GM19351 (cell line): ENCODE data around the gene AUTS2.
A peak's percentile ranks its signal among the peaks of the same experiment; 100 is the strongest.

ENCODE experiments used
- ATAC-seq: cut with Tn5 transposase; IDR thresholded peaks from one replicate; pipeline ENCODE4 v1.9.1; 2021; ENCODE audit warnings: mild to moderate bottlenecking, moderate library complexity; ENCODE audit not compliant: unreplicated experiment

The AUTS2 gene

DNA sequence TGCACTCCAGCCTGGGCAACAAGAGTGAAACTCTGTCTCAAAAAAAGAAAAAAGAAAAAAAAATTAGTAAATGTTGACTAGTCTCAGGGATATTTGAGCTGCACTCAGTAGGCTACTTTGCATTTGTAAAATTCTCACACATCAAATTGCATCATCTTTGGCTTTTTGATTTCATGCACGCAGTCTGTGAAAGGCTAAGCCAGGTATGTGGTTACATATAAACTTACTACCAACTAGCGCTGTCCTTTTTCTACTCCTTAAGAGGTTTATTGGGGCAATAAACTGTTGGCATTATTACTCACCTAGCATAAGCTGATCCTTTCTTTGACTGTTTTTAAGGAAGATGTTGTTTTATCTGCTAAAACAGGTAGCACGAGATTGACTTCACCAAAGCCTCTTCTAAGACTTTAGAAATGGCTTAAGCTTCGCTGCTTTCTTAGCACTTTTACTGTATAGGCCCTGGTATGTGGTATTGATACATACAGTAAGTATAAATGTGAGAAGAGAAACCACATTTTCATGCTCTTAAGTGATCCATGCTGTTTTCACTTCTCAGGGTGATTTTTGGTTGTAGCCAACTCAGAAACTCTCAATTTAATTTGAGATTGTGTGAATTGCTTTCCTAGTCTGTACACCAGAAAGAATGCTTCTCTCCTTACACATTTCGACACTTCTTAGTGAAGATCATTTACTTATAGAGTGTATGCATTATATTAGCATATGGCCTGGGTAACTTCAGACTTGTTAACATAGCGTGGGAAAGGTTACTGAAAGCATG lies 323.9 kb downstream of the AUTS2 start:
- ATAC-seq, result peak; percentile 92

DNA sequence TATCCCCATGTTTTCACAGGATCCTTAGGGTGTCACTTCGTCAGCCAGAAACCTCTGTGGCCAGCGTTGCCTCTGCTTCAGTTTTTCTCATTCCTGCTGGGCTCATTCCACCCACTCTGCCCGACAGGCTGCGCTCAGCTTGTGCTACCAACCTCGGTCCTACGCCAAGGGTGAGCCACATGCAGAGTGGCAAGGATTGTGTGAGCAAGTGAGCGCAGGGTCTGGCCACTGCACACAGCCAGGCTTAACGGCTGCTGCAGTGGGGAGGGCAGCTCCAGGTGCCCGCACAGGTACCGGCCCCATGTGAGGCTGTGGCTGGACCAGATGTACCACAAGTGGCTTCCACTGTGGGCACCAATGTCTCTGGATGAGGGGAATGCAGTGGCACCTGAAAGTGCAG lies 329.2 kb downstream of the AUTS2 start:
- no peak for ATAC-seq

DNA sequence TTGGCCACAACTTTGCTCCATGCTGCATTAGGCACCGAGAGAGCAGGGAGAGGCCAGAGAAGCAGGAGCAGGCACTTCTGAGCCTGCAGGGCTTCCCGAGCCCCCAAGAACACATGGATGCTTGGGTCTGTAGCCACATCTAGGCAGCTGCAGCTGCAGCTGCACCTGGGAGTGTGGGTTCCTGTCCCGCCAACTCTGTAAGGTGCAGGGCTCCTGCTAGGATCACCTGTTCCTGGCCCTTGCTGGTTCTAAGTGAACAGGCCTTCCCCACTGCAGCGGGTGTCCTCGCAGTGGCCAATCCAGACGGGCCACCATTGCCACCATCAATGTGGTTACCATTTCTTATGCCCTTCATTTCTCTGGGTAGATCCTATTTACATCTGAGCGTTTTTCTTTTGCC lies 330.3 kb downstream of the AUTS2 start:
- no peak for ATAC-seq

DNA sequence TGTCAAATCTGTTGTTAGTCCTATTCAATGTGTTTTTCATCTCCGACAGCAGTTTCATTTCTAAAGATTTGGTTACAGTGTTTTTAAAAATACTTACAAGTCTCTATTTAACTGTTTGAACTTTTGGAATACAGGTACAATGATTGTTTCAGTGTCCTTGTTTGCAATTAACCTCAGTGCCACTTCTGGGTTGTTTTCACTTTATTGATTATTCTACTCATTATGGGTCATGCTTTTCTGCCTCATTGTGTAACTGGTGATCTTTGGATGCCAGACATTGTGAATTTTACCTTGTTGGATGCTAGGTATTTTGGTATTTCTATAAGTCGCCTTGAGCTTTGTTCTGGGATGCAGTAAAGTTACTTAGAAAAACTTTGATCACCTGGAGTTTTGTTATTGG lies 331.3 kb downstream of the AUTS2 start:
- no peak for ATAC-seq

DNA sequence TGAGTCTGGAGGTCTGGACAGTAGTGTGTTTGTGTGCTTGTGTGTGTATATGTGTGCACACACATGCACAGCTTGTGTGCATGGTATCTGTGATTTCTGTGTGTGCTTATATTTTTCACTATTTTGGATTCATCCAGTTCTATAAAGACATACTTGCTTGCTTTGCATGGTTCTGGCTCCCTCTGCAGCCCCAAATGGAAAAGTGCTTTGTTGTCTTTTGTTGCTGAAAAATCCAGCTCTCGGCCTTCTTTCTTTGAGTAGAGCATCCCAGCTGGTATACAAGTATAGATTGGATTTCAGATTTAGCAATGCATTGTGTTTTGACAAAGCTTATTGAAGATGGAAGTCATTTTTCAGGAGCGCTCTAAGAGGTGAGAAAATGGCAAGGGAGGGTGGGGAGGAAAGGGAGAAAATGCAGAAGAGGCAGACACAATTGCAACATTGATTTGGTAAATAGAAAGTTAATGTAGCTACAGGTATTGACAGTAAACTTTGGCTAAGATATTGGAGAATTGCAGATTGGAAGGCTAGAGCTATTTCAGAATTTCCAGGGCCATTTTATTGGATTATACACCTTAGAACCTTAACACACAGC lies 333.9 kb downstream of the AUTS2 start:
- ATAC-seq, result no peak

DNA sequence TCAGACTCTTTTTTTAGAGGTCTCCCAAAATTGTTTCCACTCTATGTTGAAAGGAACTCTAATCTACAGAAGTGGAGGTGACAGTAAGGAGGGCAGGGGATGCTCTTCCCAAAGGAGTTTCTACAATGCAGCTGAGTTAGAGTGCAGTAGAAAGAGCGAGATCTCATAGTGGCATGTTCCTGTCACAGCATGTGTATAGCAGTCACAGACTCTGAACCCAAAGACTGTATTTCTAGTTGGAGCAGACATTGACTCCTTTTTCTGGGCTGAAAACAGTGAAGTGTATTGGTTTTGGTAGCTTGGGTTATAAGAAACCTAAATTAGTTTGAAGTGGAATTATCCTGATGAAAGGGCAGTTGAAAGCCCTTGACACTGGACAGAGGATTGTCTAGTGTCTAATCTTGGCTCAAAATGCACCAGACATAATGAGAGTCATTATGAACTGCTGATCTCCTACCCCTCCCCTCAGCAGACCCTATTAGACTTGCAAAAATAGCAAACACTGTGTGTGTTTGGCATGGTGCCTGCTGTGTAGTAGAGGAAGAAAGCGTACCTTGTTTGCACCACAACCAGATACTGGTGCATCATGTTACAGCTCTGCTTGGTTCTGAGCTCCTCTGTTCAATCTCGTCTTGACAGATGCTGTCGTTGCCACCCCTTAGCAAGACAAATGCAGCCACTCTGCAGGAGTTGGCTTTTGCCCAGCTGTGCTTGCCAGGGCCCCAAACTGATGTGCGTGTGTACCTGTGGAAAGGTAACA lies 336.0 kb downstream of the AUTS2 start:
- no peak for ATAC-seq

DNA sequence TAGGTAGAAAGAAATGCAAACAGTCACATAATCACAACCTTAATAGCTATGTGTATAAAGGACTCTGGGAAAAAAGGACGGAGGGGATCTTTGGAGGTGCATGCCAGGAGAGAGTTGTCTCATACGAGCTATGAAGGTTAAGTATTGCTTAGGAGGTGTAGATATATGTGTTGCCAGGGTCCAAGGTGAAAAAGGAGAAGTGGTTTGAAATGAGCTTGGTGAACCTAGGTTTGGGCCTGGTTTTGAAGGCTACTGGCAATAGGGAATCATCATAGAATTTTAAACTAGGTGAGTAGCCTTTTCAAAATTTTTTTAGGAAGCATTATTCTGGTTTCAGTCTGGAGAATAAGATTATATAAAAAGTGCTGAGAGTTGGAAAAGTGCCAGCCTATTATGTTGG lies 336.8 kb downstream of the AUTS2 start:
- ATAC-seq, result no peak

DNA sequence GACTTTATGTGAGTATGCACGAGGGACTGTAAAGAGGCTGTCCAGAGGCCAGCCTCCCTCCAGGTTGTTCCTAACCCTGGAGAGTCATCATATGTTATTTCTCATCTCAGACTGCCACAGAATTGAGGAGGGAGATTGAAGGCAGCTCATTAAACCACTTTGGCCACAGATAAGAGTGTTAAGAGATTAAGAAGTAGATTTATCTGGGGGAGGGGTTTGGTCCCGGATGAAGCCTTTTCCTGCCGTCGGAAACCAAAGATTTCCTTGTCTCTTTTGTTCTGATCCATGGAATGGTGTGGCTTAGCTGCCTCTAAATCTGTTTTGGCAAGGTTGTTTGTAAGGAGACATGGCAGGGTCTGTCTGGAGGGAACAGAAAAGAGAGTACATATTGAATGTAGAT lies 338.8 kb downstream of the AUTS2 start:
- ATAC-seq, result no peak

DNA sequence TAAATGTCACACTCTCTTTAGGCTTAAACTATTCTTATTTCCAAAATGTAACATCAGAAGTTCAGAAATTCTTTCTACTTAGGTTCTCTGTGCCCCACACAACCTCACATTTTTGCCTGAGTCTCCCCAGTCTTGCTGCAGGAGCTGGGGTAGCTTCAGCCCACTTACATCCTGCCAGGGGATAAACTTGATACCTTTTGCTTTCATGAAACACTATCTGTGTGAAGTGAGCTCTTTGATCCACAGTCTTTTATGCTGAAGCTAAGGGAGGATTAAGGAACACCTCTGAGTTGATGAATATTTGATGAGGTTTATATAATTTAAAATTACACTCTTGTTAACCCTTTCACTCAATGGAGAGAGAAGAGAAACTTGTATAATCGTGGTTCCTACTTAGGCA lies 341.0 kb downstream of the AUTS2 start:
- no peak for ATAC-seq

DNA sequence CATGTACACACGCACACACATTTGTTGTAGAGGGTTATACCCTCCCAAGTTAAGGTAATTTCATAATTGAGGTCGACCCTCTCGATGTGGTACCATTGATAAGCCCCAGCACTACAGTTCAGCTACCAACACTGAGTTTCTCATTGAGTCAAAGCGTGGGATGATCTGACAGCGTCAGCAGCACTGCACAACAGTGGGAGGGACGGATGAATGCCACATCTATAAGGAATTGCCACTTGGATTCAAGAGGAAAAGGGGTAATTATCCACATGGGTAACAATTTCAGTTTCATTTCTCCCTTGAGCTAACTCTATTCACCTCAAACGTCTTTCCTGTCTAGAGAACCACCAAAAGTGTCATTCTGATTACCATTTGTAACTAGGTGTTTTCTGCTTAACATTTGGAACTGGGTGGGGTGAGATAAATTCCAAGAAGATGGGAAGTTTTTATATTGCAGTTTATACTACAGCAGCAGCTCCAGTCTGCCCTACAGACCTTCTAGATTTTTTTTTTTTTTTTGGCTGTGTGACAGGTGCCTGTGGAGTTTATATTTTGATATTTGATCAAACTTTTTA lies 342.9 kb downstream of the AUTS2 start:
- no peak for ATAC-seq

DNA sequence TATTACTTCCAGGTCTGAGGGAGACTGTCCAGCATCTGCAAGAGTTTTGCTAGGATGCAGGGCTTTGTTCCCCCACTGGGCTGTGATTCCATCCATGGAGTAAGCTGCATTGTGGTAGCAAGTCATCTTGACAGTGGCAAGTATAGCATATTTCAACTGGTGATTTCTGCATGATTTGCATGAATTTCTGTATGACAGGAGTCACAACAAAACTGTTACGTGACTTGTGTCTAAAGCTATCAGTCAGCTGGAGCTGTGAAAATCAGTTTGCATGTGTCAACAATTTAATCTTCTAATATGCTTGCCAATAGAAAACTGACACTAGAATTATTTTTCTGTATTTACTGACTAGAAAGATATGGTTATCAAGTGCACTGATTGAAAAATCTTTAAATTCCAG lies 344.3 kb downstream of the AUTS2 start:
- no peak for ATAC-seq

DNA sequence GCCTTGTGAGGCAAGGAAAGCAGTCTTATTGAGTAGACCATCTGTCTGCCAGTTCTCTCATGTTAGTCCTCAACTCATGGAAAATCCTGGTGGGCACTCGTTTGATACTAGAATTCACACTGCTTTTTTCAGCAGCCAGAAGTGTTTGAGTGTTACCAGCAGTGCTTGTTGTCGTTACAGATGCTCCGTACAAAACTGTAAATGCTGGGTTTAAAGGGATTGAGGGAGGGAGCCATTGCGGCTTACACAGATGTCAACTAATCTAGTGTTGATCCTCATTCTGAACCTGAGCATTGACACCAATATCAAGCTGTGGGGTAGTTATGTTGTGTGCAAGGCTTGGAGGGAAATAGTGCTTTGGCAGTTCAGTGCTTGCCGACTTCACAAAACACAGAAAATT lies 348.6 kb downstream of the AUTS2 start:
- ATAC-seq, result no peak

DNA sequence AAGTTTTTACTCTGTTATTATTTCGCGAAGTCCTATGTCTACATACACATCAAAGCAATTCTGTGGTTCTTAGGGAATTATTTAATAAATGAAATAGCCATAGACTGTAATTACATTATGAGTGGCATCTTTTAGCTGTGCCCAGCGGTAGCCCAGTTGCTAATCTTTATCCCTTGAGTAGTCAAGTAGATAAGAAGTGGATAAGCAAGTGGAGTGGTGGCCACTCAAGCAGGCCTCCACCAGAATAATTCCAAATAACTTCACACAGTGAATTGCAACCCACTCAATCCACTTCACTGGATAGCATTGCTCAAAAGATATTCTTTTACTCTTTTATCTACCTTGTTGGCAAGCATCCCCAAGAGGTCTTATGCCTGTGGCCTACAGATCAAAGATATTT lies 349.7 kb downstream of the AUTS2 start:
- no peak for ATAC-seq

DNA sequence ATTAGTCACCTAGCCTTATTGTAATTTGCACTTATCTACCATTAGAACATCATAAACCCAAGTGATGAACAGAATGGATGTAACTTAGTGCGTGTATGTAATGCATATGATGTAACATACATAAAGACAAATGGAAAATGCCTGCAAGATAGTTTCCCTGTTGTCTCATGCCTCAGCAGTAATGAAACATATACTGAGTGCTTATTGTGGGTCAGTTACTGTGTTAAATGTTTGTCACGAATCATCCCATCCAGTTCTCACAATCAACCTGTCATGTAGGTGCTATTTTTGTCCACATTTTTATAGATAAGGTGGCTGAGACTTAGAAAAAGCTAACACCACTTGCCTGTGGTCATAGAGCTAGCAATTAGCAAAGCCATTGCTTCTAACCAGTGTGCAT lies 350.8 kb downstream of the AUTS2 start:
- ATAC-seq, result no peak

DNA sequence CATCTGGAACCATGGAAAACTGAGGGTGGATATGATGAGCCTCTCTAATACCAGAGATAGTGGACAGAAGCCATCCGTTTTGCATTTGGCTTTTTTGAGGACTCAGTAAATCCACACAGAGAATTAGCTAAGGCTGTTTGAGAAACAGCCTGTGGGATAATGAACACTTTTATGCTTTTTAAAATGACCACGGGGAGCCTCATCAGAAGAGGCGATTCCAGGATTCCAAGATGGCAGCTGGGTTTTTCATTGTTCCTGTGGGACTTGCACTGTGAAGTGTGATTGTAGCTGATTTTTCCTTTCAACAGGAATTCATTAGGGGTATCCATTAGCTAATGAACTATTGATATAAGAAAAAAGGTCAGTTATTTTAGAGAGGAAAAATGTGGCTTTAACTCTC lies 353.2 kb downstream of the AUTS2 start:
- no peak for ATAC-seq

DNA sequence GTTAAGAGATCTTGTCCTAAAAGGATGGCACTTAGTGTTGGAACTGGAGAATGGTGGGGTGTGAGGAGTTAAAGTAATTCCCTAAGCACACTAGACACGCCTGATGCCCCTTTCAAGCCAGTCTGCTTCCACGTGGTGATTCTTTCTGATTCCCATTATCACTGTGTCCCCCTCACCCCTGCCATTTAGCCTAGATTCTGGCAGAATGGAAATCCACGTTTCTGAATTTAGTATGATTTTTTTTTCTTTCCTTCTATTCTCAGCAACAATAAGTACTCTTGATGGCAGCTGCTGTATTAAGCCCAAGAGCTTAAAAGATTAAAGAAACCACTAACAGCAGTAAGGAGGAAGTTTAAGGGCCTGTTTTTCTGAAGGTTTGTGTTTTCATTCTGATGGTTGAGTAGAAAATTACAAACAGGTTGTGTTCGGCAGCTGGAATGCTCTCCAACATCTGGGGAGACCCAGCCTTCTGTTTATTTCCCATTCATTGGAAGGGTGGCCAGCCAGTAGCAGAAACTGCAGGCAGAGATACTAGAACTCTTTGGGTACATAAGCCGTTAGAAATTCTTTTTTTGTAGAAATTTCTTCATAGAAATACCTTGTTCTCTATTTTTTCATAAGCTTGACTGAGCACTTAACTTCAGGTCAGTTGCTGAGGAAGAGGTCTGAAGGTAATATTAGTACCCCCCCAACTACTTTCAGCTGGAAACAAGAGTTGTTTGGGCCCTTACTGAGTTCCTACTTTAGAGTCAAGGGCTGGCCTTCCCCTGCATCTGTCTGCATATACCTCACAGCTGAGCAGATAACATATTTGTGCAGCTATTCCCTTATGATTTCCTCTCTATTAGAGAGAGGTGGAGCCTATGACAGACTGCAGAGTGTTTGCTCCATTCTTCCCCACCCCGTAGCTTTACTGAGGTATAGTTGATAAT lies 355.1 kb downstream of the AUTS2 start:
- ATAC-seq, result peak; percentile 76

DNA sequence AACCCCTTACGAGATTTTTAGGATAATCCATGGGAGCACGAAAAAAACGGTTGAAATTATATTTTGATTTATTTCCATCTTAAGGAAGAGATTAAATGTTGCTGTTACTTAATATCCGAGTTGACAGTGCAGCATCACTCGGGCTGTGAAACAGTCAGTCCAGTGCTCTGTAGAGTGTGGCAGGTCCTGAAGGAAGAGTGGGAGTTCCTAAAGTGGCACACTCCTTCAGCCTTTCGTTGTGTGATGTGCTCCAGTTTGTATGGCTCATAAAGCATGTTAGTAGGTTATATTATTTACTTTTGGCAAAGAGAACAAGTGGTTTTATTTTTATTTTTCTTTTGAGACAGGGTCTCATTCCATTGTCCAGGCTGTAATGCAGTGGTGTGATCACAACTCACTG lies 358.3 kb downstream of the AUTS2 start:
- ATAC-seq, result no peak

DNA sequence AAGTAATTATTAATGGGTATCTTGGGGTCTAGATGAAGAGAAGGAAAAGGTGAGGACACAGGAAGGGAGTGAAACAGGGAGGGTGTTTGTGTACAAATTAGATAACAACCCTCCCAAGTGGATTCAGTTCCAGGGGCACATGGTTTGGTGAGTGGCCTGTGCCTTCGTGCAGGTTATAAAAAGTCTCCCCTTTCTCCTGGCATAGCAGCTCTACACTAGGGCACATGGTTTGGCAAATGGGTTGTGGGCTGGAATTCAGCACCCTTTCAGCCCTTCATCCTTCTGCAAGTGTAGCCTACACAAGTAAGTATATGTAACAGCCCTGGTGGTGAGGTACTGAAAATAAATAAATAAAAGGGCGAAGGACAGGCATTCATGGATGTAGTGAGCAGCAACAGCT lies 359.4 kb downstream of the AUTS2 start:
- ATAC-seq, result no peak

DNA sequence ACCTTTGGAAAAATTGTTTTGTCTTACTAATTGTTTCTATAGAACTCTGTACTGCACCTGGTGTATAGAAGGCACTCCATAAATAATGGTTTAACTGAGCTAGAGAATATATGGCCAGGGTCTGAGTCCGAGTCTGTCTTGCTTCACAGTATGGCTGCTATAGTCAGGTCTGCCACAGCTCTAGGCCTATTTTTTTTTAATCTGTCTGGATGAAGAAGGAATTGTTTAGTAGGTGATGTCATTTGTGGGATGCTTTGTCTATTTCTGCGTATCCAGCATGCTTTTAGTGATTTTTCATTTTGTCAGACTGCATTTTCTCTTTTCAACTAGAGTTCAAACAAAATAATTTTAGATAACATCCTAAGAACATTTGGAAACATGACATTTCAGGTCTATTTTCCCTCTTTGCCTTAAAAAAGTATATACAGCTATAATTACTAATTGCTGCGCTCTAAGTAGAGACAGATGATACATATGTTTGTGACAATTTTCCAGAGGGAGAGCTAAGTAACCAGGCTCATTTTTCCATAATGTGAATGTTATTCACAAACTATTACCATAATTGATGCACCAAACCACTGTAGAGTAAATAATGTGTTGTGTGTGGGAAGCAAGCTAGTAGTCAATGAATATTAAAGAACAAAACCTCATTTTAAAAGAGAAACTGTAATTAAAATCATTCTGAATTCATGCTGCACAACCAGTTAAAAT lies 361.7 kb downstream of the AUTS2 start:
- no peak for ATAC-seq

DNA sequence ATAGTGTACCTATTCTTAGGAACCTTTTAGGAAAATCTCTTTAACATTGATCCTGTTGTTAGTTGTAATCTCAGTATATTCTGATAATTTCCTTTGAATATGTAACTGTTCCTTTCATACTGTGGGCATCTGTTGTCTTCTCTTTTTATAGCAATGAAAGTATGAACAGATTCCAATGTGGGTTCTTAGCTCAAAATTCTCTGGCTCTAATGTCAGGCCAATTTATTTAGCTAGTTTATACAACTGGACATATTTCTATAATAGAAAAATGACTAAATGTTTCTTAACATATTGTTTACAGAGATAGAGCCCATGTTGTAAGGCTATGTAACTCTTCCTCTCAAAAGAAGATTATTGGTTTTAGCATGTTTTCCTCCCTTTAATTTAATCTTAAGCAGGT lies 363.2 kb downstream of the AUTS2 start:
- no peak for ATAC-seq
